SIG-M5 treated with dmso at 0.1 percent for 504 hours (cell line): ENCODE measurements around the gene CFAP61.
"Not testable (repeated sequence)": the region's sequence is repeated elsewhere in the genome, so short reads cannot be mapped to it uniquely, and the experiment has no call there.

Source experiments
- DNase-seq: peaks from one replicate; lab custom pipeline; 2025; ENCODE audit not compliant: unreplicated experiment; lab: John Stamatoyannopoulos, UW

CFAP61 gene, protein sequence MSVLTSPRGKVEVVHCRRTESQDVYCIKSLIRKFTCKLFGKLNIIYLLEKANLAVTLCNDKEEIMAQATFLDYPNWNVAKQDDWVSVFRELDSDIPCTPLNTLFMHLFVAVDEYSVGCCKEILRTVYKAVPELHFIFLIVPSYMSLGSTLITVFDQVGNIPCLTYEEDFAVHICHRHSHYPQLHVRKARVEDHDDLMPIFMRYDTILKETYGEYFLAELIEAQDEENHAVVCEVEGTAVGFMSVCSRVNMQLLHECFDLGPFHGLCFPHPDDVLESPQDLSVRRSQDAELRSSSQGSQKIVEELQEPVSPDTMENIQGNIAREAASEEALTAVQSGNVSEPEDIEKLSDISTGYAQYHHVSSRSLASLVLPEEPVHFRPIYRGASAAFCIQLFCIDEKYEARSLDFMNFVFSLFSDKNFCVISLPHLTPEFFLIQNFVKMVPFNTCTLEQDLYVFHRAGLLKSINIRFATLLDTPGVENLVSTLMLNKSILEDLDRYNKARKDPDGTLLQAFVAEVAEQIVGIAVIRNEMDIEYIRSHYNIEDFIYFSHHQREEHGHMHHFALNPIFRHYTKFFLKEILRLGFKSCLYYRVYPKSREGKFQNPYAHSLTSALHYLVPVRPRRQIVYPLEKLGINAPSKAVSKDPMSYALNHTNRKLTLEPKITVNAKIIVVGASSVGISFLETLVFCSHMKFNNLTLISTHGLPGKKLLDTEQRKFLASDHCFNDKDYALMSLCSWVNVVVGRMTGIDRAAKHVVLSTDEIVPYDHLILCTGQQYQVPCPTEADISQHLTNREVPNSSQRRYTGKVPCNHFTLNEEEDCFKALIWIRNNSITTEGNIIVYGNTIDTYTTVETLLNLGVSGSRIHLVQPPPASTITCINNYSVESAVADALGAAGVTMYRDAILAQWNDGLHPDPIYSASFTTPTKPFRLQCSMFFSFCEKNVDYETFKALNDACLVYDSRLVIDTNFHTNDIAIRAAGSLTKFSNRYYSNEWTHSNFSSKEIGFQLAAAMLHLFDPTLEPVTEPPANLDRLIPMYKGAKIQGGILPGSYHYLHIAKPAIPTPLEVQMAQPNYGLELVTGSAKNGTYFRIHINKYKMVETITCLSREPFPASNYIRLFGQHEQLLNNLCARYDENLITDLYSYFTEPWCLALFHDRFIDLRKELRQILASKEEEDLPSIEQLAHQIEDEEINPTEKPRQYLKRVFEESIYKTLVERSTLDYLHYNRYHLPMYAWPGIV

GRCh38 chr20:20052074-20052970 is at the start of gene CFAP61, which contains the start of gene CRNKL1:
CFAP61 (plus strand) TSS chr20:20052532; CDS start chr20:20056654, 4,122 bp downstream.
CRNKL1 (minus strand) TSS chr20:20052466; CDS start chr20:20052342, 124 bp downstream.
- DNase-seq, result peak; percentile 97

DNA sequence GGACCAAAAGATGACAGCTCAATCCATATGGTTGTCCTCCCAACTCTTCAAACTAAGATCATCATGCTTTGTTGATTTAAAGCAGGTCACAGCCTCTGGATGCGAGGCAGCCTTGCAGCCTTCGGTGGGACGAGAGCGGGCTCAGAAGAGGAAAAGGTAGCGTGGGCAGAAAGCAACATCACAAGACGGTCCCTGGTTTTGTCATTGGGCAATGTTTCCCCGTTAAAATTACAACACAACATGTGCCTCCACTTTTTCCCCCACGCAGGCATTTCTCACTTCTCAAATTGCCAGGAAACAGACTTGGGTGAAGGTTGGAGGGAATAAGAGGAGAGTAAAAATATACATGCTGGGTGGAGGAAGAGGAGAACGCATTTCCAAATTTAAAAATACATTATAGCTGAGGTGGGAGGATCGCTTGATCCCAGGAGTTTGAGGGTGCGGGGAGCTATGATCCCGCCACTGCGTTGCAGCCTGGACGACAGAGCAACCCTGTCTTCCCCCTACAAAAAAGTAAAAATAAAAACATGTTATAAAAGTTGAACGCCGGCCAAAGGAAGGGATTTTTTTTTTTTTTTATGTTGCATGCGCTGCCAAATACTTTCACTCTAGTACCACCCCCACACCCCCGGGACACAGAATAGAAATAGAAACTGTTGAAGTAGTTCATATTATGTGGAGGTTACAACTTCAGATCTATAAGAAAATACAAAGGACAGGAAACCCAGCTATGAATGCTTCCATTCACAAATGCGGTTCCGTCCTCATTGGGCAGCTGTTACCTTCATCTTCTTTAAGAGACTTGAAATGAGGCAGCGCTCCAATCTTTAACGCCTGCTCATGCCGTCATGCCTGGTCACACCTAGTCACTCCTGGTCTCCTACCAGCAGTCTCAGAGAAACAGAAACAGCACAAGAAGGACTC is 49.0 kb upstream of the CFAP61 start:
- peak; percentile 98 for DNase-seq

DNA sequence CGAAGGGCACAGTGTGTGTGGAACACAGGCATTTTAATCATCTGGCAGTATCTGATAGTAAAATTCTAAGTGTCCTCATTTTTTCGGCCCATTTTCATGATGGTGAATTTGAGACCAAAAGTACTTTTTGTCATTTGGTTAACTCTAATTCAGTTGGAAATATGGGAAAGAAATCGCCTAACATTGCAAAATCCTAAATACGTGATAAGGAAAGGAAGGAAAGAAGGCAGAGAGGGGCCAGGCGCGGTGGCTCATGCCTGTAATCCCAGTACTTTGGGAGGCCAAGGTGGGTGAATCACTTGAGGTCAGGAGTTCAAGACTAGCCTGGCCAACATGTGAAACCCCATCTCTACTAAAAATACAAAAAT is 48.4 kb upstream of the CFAP61 start:
- DNase-seq, result not testable (repeated sequence)

DNA sequence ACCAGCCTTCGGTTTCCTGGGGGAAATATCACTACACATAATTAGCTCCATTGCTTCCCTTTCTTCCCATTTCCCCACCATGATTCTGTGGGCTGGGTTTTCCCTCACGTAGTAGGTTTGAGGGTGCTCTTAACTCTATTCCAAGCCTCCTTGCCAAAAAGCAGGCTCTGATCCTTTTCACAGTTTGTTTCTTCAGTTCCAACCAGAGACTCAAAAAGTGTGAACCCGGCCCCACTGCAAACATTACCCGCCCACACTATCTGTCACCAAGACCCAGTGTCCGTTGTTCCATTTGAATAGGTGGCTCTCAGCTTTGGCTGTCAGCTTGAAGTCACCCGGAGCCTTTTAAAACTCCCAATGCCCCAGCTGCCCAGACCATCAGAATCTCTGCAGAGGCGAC is 47.0 kb upstream of the CFAP61 start:
- DNase-seq, result no peak

- no peak for DNase-seq
Observed at GRCh38 chr20:20009784-20010253, 42.5 kb upstream of the CFAP61 start.

- no peak for DNase-seq
Observed at GRCh38 chr20:20010639-20011500, 41.5 kb upstream of the CFAP61 start.

DNA sequence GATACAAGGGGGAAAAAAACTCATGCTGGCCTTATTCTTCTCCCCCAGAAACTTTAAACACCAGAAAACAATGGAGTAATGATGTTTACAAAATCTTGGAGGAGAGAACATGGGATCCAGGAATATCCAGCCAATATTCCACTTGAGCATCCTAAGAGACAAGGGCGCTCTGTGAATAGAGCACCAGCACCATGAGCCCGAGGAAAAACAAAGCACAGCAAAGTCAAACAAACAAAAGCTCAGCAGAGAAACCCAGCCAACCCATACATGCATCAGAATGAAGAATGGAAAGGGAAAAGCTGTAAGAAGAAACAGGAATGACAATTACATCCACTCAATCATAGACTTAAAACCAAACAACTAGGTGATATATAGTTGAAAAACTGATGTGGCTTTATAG is 39.8 kb upstream of the CFAP61 start:
- no peak for DNase-seq

DNA sequence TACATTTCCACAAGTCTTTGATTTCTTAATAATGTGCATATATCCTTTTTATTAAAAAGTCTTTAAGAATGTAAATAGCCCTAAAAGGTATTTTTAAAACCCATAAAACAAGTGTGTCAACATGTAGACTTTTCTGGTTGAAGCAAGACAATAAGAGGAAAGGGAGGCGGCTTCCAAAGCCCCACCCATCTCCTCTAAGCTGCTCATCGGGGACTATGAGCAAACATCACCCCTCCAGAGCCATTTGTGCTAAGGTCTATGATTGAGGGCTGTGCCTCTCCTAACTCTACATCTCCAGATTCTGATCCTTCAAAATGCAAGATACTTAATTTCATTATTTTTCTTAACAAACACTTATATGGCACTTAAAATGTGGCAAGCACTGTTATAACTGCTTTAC is 37.7 kb upstream of the CFAP61 start:
- DNase-seq, result peak; percentile 32

DNA sequence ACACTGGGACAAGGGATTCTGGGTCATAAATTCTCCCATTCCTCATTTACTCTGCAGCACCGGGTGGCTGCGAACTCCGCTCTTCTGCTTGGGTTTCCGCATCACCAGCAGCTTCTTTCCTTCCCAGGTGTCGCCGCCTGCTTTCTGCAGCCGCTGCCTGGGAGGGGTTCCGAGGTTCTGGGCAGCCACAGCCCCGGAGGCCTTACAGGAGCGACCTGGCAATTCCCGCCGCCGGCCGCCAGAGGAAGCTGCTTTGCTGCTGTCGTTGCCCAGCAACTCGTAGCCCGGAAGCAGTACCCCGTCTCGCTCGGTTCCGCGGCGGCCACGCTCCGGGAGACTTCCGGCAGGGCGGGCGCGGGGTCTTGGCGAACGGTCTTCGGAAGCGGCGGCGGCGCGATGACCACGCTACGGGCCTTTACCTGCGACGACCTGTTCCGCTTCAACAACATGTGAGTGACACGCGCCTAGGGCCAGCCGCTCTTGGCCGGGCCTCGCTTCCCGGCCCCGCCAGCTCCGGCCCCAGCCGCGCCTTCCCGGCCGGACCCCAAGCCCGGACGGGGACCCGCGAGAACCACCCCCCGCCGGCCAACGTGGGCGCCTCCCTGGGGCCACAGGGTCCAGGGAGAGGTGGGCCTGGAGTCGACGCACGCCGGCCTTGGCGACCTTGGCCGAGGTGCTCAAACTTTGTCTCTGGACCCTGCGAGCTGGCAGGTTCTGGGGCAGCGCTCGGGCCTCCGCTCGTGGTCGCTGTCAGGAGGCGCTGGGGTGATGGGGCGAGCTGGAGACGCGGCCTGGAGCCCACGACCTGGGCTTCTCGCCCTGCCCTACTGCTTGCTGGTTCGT is 35.1 kb upstream of the CFAP61 start, which contains the start of gene NAA20:
NAA20 (plus strand) TSS at position 362 of the 843 bp plus-strand sequence; CDS start at position 397, 35 bp downstream.
- DNase-seq, result peak; percentile 95

GRCh38 chr20:20017844-20018185 is 34.5 kb upstream of the CFAP61 start:
- peak; percentile 17 for DNase-seq

GRCh38 chr20:20018366-20018765 is 34.0 kb upstream of the CFAP61 start:
- DNase-seq, result peak; percentile 58

DNA sequence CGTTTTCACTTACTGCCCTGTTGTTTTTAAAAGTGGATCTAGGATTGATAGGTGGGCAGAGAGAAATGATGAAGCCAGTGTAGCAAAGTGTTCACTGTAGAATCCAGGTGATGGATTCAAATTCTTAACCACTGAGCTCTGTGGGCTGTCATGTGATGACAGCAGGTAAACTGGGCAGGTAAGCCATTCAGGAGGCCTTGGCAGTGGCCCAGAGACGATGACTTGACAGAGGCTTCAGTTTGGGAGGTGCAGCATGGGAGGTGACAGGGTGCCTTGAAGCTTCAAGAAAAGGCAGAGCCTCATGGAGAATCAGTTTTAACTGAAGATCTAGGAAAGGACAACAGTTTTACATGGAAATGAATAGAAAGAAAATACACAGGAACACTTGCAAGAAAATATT is 33.2 kb upstream of the CFAP61 start:
- DNase-seq, result no peak

DNA sequence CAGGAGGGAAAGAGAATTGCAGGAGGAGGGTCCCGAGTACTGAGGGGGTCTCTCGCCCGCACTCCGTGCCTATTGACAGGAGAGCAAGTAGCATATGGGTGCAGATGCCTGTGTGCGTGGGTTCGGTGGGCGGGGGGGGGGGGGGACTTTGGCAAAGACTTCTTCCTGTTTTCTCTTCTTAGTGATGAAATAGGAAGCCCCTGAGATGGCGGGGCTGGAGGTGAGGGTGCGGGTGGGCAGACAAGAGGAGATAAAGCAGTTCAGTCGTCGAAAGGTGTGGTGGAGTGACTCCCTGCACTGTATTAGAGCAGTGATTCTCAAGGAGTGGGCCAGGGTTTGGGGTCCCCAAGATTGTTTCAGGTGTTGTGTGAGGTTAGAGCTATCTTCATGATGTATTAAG is 31.4 kb upstream of the CFAP61 start:
- peak; percentile 13 for DNase-seq

- no peak for DNase-seq
Observed at GRCh38 chr20:20021835-20022234, 30.5 kb upstream of the CFAP61 start.

- DNase-seq, result no peak
Observed at GRCh38 chr20:20022498-20022897, 29.8 kb upstream of the CFAP61 start.

DNA sequence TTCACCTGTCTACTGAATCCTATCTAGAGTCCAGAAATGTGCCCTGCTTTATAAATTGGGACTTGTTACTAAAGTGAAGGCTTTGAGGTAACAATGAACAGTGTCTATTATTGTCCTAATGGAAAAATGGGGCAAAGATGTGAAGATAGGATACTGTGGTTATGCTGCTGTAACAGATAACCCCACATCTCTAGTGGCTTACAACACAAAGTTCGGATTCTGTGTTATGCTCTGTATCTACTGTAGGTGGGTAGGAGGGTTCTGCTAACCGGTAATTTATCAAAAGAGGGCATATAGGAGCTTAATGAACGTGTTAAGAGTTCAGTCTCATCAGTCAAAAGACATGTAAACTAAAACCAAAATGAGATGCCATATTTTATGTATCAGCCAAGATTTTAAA is 28.9 kb upstream of the CFAP61 start:
- DNase-seq, result no peak

GRCh38 chr20:20024942-20025341 is 27.4 kb upstream of the CFAP61 start:
- DNase-seq, result no peak
